ENCODE measurements around the gene GTF2F2. TPM values are rescaled to one million over a fixed set of nuclear protein-coding genes. Genes with fewer than 3 reads are reported as not detected.

Gene GTF2F2
- total and polyA plus RNA-seq, 2 donors: 31.0 to 34.0 TPM

GRCh38 chr13:45137526-45137925 is 17.2 kb downstream of the GTF2F2 start:
- no peak for DNase-seq (ENCODE audit: low read depth in 6 of 9, low spot score in 9 of 9)
- H3K4me1 ChIP-seq (ENCODE audit: control insufficient read depth in 2 of 2, insufficient read depth in 2 of 2, low read length in 2 of 2): no peaks in the 10 kb centered on the region
- peaks cover 2 to 3% of the 10 kb centered on the region in 2 donors for H3K9me3 ChIP-seq (ENCODE audit: control insufficient read depth in 2 of 2, insufficient read depth in 1 of 2, low read length in 1 of 2)
- H3K27me3 ChIP-seq (ENCODE audit: control insufficient read depth in 2 of 2, insufficient read depth in 1 of 2, low read length in 1 of 2): no peaks in the 10 kb centered on the region
- WGBS: 97% methylated on average over 2 of the region's 2 CpGs
- no peak overlapping the region for H3K27ac ChIP-seq (ENCODE audit: low read depth in 1 of 2, low read length in 1 of 2)
- peaks cover 7 to 12% of the 10 kb centered on the region in 2 donors for H3K36me3 ChIP-seq (ENCODE audit: control insufficient read depth in 2 of 2, insufficient read depth in 2 of 2, low read length in 1 of 2)
- no peak overlapping the region for H3K4me3 ChIP-seq (ENCODE audit: low read length in 2 of 2)

GRCh38 chr13:45138282-45138681 is 18.0 kb downstream of the GTF2F2 start:
- Histone ChIP-seq H3K9me3 (ENCODE audit: control insufficient read depth in 2 of 2, insufficient read depth in 1 of 2, low read length in 1 of 2) (peaks cover 0 to 2% of the 10 kb centered on the region in 2 donors), H3K27ac (ENCODE audit: low read depth in 1 of 2, low read length in 1 of 2) (no peak overlapping the region), H3K4me3 (ENCODE audit: low read length in 2 of 2) (no peak overlapping the region), H3K36me3 (ENCODE audit: control insufficient read depth in 2 of 2, insufficient read depth in 2 of 2, low read length in 1 of 2) (peaks cover 7 to 12% of the 10 kb centered on the region in 2 donors), H3K27me3 (ENCODE audit: control insufficient read depth in 2 of 2, insufficient read depth in 1 of 2, low read length in 1 of 2) (no peaks in the 10 kb centered on the region), H3K4me1 (ENCODE audit: control insufficient read depth in 2 of 2, insufficient read depth in 2 of 2, low read length in 2 of 2) (no peaks in the 10 kb centered on the region)
- WGBS: 98% methylated on average over 7 of the region's 7 CpGs
- no peak for DNase-seq (ENCODE audit: low read depth in 6 of 9, low spot score in 9 of 9)

GRCh38 chr13:45141369-45141768 is 21.1 kb downstream of the GTF2F2 start:
- WGBS: 100% methylated on average over 1 of the region's 1 CpG
- Histone ChIP-seq H3K27me3 (ENCODE audit: control insufficient read depth in 2 of 2, insufficient read depth in 1 of 2, low read length in 1 of 2) (no peaks in the 10 kb centered on the region), H3K4me3 (ENCODE audit: low read length in 2 of 2) (no peak overlapping the region), H3K36me3 (ENCODE audit: control insufficient read depth in 2 of 2, insufficient read depth in 2 of 2, low read length in 1 of 2) (peaks cover 7 to 12% of the 10 kb centered on the region in 2 donors), H3K4me1 (ENCODE audit: control insufficient read depth in 2 of 2, insufficient read depth in 2 of 2, low read length in 2 of 2) (no peaks in the 10 kb centered on the region), H3K9me3 (ENCODE audit: control insufficient read depth in 2 of 2, insufficient read depth in 1 of 2, low read length in 1 of 2) (no peaks in the 10 kb centered on the region), H3K27ac (ENCODE audit: low read depth in 1 of 2, low read length in 1 of 2) (no peak overlapping the region)
- no peak for DNase-seq (ENCODE audit: low read depth in 6 of 9, low spot score in 9 of 9)

- H3K36me3 ChIP-seq (ENCODE audit: control insufficient read depth in 2 of 2, insufficient read depth in 2 of 2, low read length in 1 of 2): peaks cover 5 to 9% of the 10 kb centered on the region in 2 donors
- H3K4me1 ChIP-seq (ENCODE audit: control insufficient read depth in 2 of 2, insufficient read depth in 2 of 2, low read length in 2 of 2): no peaks in the 10 kb centered on the region
- H3K27me3 ChIP-seq (ENCODE audit: control insufficient read depth in 2 of 2, insufficient read depth in 1 of 2, low read length in 1 of 2): no peaks in the 10 kb centered on the region
- WGBS: 97% methylated on average over 4 of the region's 4 CpGs
- no peak overlapping the region for H3K4me3 ChIP-seq (ENCODE audit: low read length in 2 of 2)
- no peak overlapping the region for H3K27ac ChIP-seq (ENCODE audit: low read depth in 1 of 2, low read length in 1 of 2)
- no peaks in the 10 kb centered on the region for H3K9me3 ChIP-seq (ENCODE audit: control insufficient read depth in 2 of 2, insufficient read depth in 1 of 2, low read length in 1 of 2)
- no peak for DNase-seq (ENCODE audit: low read depth in 6 of 9, low spot score in 9 of 9)
These were observed 22.4 kb downstream of the GTF2F2 start for GRCh38 chr13:45142440-45143345.

- peaks cover 4% of the 10 kb centered on the region in 2 donors for H3K36me3 ChIP-seq (ENCODE audit: control insufficient read depth in 2 of 2, insufficient read depth in 2 of 2, low read length in 1 of 2)
- WGBS: 98% methylated on average over 7 of the region's 7 CpGs
- DNase-seq (ENCODE audit: low read depth in 6 of 9, low spot score in 9 of 9): no peak
- H3K4me1 ChIP-seq (ENCODE audit: control insufficient read depth in 2 of 2, insufficient read depth in 2 of 2, low read length in 2 of 2): no peaks in the 10 kb centered on the region
- no peaks in the 10 kb centered on the region for H3K27me3 ChIP-seq (ENCODE audit: control insufficient read depth in 2 of 2, insufficient read depth in 1 of 2, low read length in 1 of 2)
- H3K27ac ChIP-seq (ENCODE audit: low read depth in 1 of 2, low read length in 1 of 2): no peak overlapping the region
- no peak overlapping the region for H3K4me3 ChIP-seq (ENCODE audit: low read length in 2 of 2)
- H3K9me3 ChIP-seq (ENCODE audit: control insufficient read depth in 2 of 2, insufficient read depth in 1 of 2, low read length in 1 of 2): no peaks in the 10 kb centered on the region
These were observed 23.0 kb downstream of the GTF2F2 start for GRCh38 chr13:45143346-45143751.

- DNase-seq (ENCODE audit: low read depth in 6 of 9, low spot score in 9 of 9): no peak
- Histone ChIP-seq H3K9me3 (ENCODE audit: control insufficient read depth in 2 of 2, insufficient read depth in 1 of 2, low read length in 1 of 2) (no peaks in the 10 kb centered on the region), H3K4me1 (ENCODE audit: control insufficient read depth in 2 of 2, insufficient read depth in 2 of 2, low read length in 2 of 2) (no peaks in the 10 kb centered on the region), H3K27me3 (ENCODE audit: control insufficient read depth in 2 of 2, insufficient read depth in 1 of 2, low read length in 1 of 2) (no peaks in the 10 kb centered on the region), H3K27ac (ENCODE audit: low read depth in 1 of 2, low read length in 1 of 2) (no peak overlapping the region), H3K4me3 (ENCODE audit: low read length in 2 of 2) (no peak overlapping the region), H3K36me3 (ENCODE audit: control insufficient read depth in 2 of 2, insufficient read depth in 2 of 2, low read length in 1 of 2) (no peaks in the 10 kb centered on the region)
- 100% methylated on average over 1 of the region's 1 CpG for WGBS
These were observed 29.7 kb downstream of the GTF2F2 start for GRCh38 chr13:45149964-45150363.

GRCh38 chr13:45156565-45157361 is 36.5 kb downstream of the GTF2F2 start:
- H3K9me3 ChIP-seq (ENCODE audit: control insufficient read depth in 2 of 2, insufficient read depth in 1 of 2, low read length in 1 of 2): no peaks in the 10 kb centered on the region
- H3K4me1 ChIP-seq (ENCODE audit: control insufficient read depth in 2 of 2, insufficient read depth in 2 of 2, low read length in 2 of 2): no peaks in the 10 kb centered on the region
- no peak overlapping the region for H3K27ac ChIP-seq (ENCODE audit: low read depth in 1 of 2, low read length in 1 of 2)
- H3K27me3 ChIP-seq (ENCODE audit: control insufficient read depth in 2 of 2, insufficient read depth in 1 of 2, low read length in 1 of 2): no peaks in the 10 kb centered on the region
- DNase-seq (ENCODE audit: low read depth in 6 of 9, low spot score in 9 of 9): no peak
- WGBS: 92% methylated on average over 7 of the region's 7 CpGs
- H3K36me3 ChIP-seq (ENCODE audit: control insufficient read depth in 2 of 2, insufficient read depth in 2 of 2, low read length in 1 of 2): peaks cover 0 to 7% of the 10 kb centered on the region in 2 donors
- H3K4me3 ChIP-seq (ENCODE audit: low read length in 2 of 2): no peak overlapping the region

- WGBS: 99% methylated on average over 1 of the region's 1 CpG
- no peak overlapping the region for H3K4me3 ChIP-seq (ENCODE audit: low read length in 2 of 2)
- no peak for DNase-seq (ENCODE audit: low read depth in 6 of 9, low spot score in 9 of 9)
These were observed 41.9 kb downstream of the GTF2F2 start for GRCh38 chr13:45162194-45162593.

GRCh38 chr13:45162821-45163220 is 42.5 kb downstream of the GTF2F2 start:
- Histone ChIP-seq H3K36me3 (ENCODE audit: control insufficient read depth in 2 of 2, insufficient read depth in 2 of 2, low read length in 1 of 2) (peaks cover 0 to 4% of the 10 kb centered on the region in 2 donors), H3K4me3 (ENCODE audit: low read length in 2 of 2) (no peak overlapping the region), H3K27ac (ENCODE audit: low read depth in 1 of 2, low read length in 1 of 2) (no peak overlapping the region), H3K27me3 (ENCODE audit: control insufficient read depth in 2 of 2, insufficient read depth in 1 of 2, low read length in 1 of 2) (no peaks in the 10 kb centered on the region), H3K4me1 (ENCODE audit: control insufficient read depth in 2 of 2, insufficient read depth in 2 of 2, low read length in 2 of 2) (no peaks in the 10 kb centered on the region), H3K9me3 (ENCODE audit: control insufficient read depth in 2 of 2, insufficient read depth in 1 of 2, low read length in 1 of 2) (no peaks in the 10 kb centered on the region)
- 99% methylated on average over 1 of the region's 1 CpG for WGBS
- DNase-seq (ENCODE audit: low read depth in 6 of 9, low spot score in 9 of 9): no peak

More at GRCh38 chr13:45162194-45162593, 41.9 kb downstream of the GTF2F2 start:
- no peaks in the 10 kb centered on the region for H3K4me1 ChIP-seq (ENCODE audit: control insufficient read depth in 2 of 2, insufficient read depth in 2 of 2, low read length in 2 of 2)
- H3K27ac ChIP-seq (ENCODE audit: low read depth in 1 of 2, low read length in 1 of 2): no peak overlapping the region
- H3K9me3 ChIP-seq (ENCODE audit: control insufficient read depth in 2 of 2, insufficient read depth in 1 of 2, low read length in 1 of 2): no peaks in the 10 kb centered on the region
- no peaks in the 10 kb centered on the region for H3K27me3 ChIP-seq (ENCODE audit: control insufficient read depth in 2 of 2, insufficient read depth in 1 of 2, low read length in 1 of 2)
- peaks cover 0 to 7% of the 10 kb centered on the region in 2 donors for H3K36me3 ChIP-seq (ENCODE audit: control insufficient read depth in 2 of 2, insufficient read depth in 2 of 2, low read length in 1 of 2)

All from thymus (tissue), 11 donors.